A549 (cell line): ENCODE data around the gene PIGS. TPM values are rescaled to one million over a fixed set of nuclear protein-coding genes. Genes with fewer than 3 reads are reported as not detected.

Source experiments
- ATAC-seq, 2 experiments: fragments of 200-7000 bp in 1 of 2; fragments of >200 bp in 1 of 2; cut with Nextera tagmentation in 1 of 2; cut with Tn5 transposase in 1 of 2; 3 replicates each; pipeline versions ENCODE4 v1.8.0 to v1.9.1; 2018 to 2020; ENCODE audit warnings: mild to moderate bottlenecking in 1 of 2, moderate library complexity in 1 of 2
- CTCF ChIA-PET: fragments of 300-600 bp; sonication (Branson Sonifier 250); formaldehyde crosslinking; extraction: SDS; loops from one replicate; lab custom pipeline; 2021; ENCODE audit warnings: antibody characterized with exemption, inconsistent platforms; lab: Yijun Ruan, JAX
- POLR2A ChIA-PET: fragments of 350-600 bp; formaldehyde crosslinking; extraction: SDS; loops from one replicate; lab custom pipeline; 2021; ENCODE audit warnings: antibody characterized with exemption, inconsistent platforms; lab: Yijun Ruan, JAX
- DNase-seq, 2 experiments: peaks; one replicate each; pipeline versions ENCODE4 v3.0.0 to v3.0.0-alpha.2; 2011 to 2016; ENCODE audit warnings: low read depth in 1 of 2, low spot score in 1 of 2
- FAIRE-seq: peaks from 2 replicates; lab custom pipeline; 2011; peaks lifted over from hg19 to GRCh38; lab: Jason Lieb, UNC
- H3K27ac ChIP-seq, 2 experiments: fragments of >200 bp; sonication (Bioruptor Twin); formaldehyde crosslinking; 3 replicates each; pipeline ENCODE4 v1.5.1; 2016 to 2017
- H3K4me1 ChIP-seq: fragments of >200 bp; sonication (Bioruptor Twin); formaldehyde crosslinking; 3 replicates; pipeline ENCODE4 v1.6.1; 2016
- H3K4me2 ChIP-seq: fragments of >200 bp; sonication (Bioruptor Twin); formaldehyde crosslinking; 3 replicates; pipeline ENCODE4 v1.6.1; 2016
- H3K4me3 ChIP-seq: fragments of >200 bp; sonication (Bioruptor Twin); formaldehyde crosslinking; 3 replicates; pipeline ENCODE4 v1.5.1; 2016
- H3K9me3 ChIP-seq: fragments of >200 bp; sonication (Bioruptor Twin); formaldehyde crosslinking; 3 replicates; pipeline ENCODE4 v1.6.1; 2016
- BHLHE40 ChIP-seq: IDR thresholded peaks from 2 replicates; pipeline ENCODE4 v1.6.1; 2012; ENCODE audit warnings: low read depth, low read length, inconsistent platforms
- CBX8 ChIP-seq: fragments of 200-600 bp; sonication (generic); IDR thresholded peaks from 2 replicates; pipeline ENCODE4 v1.6.1; 2016
- CEBPB ChIP-seq, 2 experiments: fragments of >200 bp in 1 of 2; sonication (Bioruptor Twin) in 1 of 2; formaldehyde crosslinking in 1 of 2; IDR thresholded peaks; 2 replicates each; pipeline ENCODE4 v1.6.1; 2012 to 2016
- EP300 ChIP-seq, 2 experiments: fragments of >200 bp; sonication (Bioruptor Twin); formaldehyde crosslinking; IDR thresholded peaks; 2 replicates in 1 of 2; 3 replicates in 1 of 2; pipeline ENCODE4 v1.6.1; 2016 to 2017
- GATA3 ChIP-seq: IDR thresholded peaks from 2 replicates; pipeline ENCODE4 v1.6.1; 2012; ENCODE audit warnings: borderline replicate concordance
- HDAC2 ChIP-seq: fragments of 200-600 bp; sonication (generic); IDR thresholded peaks from 2 replicates; pipeline ENCODE4 v1.6.1; 2016
- HES2 ChIP-seq: fragments of >200 bp; sonication (Bioruptor Twin); formaldehyde crosslinking; IDR thresholded peaks from 2 replicates; pipeline ENCODE4 v1.6.1; 2016
- KDM1A ChIP-seq: fragments of 200-600 bp; sonication (generic); IDR thresholded peaks from 2 replicates; pipeline ENCODE4 v1.6.1; 2016; ENCODE audit warnings: low read depth, mild to moderate bottlenecking
- MAFK ChIP-seq: fragments of 450-650 bp; IDR thresholded peaks from 2 replicates; pipeline ENCODE4 v1.6.1; 2014; ENCODE audit not compliant: partially characterized antibody
- MAZ ChIP-seq: fragments of 150-350 bp; IDR thresholded peaks from 2 replicates; pipeline ENCODE4 v1.6.1; 2014; ENCODE audit warnings: antibody characterized with exemption, low read depth, low read length, borderline replicate concordance
- NPAS2 ChIP-seq: fragments of 250-450 bp; sonication (Bioruptor Pico); IDR thresholded peaks from 2 replicates; pipeline ENCODE4 v1.8.0; 2022; ENCODE audit warnings: mild to moderate bottlenecking, moderate library complexity, borderline replicate concordance
- NR3C1 ChIP-seq: fragments of >200 bp; sonication (Bioruptor Twin); formaldehyde crosslinking; IDR thresholded peaks from 3 replicates; pipeline ENCODE4 v1.6.1; 2017
- POLR2A ChIP-seq: IDR thresholded peaks from 2 replicates; pipeline ENCODE4 v1.6.1; 2012; ENCODE audit warnings: mild to moderate bottlenecking, low read length
- POLR2AphosphoS2 ChIP-seq: conservative IDR thresholded peaks from 2 replicates; pipeline ENCODE4 v1.6.1; 2012; ENCODE audit warnings: low read length, improper control_type of control experiment, inconsistent platforms
- RFX5 ChIP-seq: fragments of 450-650 bp; IDR thresholded peaks from 2 replicates; pipeline ENCODE4 v1.7.1; 2014; ENCODE audit warnings: antibody characterized with exemption, mild to moderate bottlenecking, moderate library complexity
- SMC3 ChIP-seq: fragments of >200 bp; sonication (Bioruptor Twin); formaldehyde crosslinking; IDR thresholded peaks from 3 replicates; pipeline ENCODE4 v1.6.1; 2018; ENCODE audit warnings: inconsistent platforms
- SREBF2 ChIP-seq: fragments of 450-650 bp; IDR thresholded peaks from 2 replicates; pipeline ENCODE4 v1.6.1; 2014; ENCODE audit warnings: mild to moderate bottlenecking, moderate library complexity
- TP53 ChIP-seq: fragments of 250-450 bp; sonication (Bioruptor Pico); IDR thresholded peaks from 2 replicates; pipeline ENCODE4 v1.5.0; 2021; ENCODE audit warnings: mild to moderate bottlenecking, moderate library complexity
- USF2 ChIP-seq: fragments of 450-650 bp; IDR thresholded peaks from 2 replicates; pipeline ENCODE4 v1.6.1; 2014; ENCODE audit warnings: antibody characterized with exemption
- ZFP36 ChIP-seq: fragments of 450-650 bp; IDR thresholded peaks from 2 replicates; pipeline ENCODE4 v1.6.1; 2014; ENCODE audit warnings: borderline replicate concordance; ENCODE audit not compliant: partially characterized antibody
- WGBS: methylation state at CpG from one replicate; pipeline ENCODE4 v1.1.6; 2017; ENCODE audit errors: missing lambda C conversion rate; 5-methylcytosine and 5-hydroxymethylcytosine counted together
- polyA plus RNA-seq, 4 experiments: library from polyadenylated mRNA; depleted of rRNA in 3 of 4; stranded (reverse); fragments of >200 nt; fragmentation: RNase III in 1 of 4; extraction: RNeasy Plus Mini Kit Qiagen cat#74134 plus additional on column Dnase treatment in 1 of 4; gene quantifications; 2 replicates in 3 of 4; 3 replicates in 1 of 4; pipeline ENCODE4 v1.2.3, GENCODE V29; 2011 to 2017
- TF ChIP-seq, protein P1 (sequence below): IDR thresholded peaks from 2 replicates; pipeline ENCODE4 v1.6.1; 2012

PIGS gene
- polyA plus RNA-seq, 2 of the 4 experiments (the other 2 are of a cell fraction), result 50.0 to 53.2 TPM

DNA sequence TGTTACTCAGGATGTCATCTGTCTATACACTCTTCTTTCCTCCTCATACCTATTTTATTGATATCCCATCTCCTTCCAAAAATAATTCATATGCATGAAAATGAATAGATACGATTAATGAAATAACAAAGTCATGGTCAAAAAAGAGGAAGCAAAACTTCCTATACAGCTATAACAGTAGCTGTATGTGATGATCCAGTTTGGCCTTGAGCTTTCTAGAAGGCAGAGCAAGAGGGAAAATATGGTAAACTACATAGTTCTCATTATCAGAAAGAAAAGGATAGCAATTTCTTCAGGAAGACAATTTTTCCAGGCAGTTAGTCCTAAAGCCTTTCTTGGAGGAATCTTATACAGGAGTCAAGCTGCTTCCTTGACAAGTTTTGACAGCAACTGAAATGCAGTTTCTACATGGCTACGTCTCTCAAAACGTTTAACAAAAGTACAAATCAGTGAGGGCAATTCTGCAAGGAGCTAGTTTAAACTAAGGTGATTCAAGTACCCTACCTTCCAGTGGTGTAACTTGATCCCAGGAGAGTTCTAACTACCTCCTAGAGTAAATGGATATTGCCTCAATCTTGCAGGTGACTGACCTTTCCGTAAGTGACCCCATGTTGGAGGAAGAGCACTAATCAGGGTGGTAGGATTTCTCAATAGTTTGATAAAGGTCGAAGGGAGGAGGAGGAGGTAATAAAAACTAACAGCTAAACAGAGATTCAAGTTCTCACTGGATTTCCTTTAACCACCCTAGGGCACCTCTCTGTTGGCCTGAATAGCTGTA lies 26.5 kb upstream of the PIGS start:
- FAIRE-seq, result no peak
- peak overlapping the region; percentile 79 for H3K4me3 ChIP-seq
- ChIA-PET POLR2A (no interaction called here), CTCF (interaction anchor here (0.9 to 1.7 kb wide), 8 partner anchors 12 to 104 kb away, joined by 3 to 7 read pairs (median 4); partner anchors contain the start of gene ALDOC)
- H3K4me1 ChIP-seq, result peaks cover 17% of the 10 kb centered on the region
- no peaks in the 10 kb centered on the region for H3K9me3 ChIP-seq
- DNase-seq, result no peak
- peak overlapping the region; percentile 78 for H3K4me2 ChIP-seq
- ATAC-seq, result no peak
- TF ChIP-seq EP300 (IDR thresholded peaks at IDR 0.05) (no peak), RFX5 (no peak), HDAC2 (no peak), CBX8 (no peak), MAZ (no peak), CEBPB (IDR thresholded peaks at IDR 0.05) (no peak), TP53 (CRISPR knock-in tag) (no peak), NR3C1 (no peak), KDM1A (no peak), NPAS2 (no peak), BHLHE40 (no peak), POLR2A (no peak), MAFK (no peak), SREBF2 (no peak)
- TF ChIP-seq, protein P1, sequence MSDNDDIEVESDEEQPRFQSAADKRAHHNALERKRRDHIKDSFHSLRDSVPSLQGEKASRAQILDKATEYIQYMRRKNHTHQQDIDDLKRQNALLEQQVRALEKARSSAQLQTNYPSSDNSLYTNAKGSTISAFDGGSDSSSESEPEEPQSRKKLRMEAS, result no peak
- 38% methylated on average over 5 of the region's 5 CpGs for WGBS
- peak overlapping the region; percentile 79 to 88 for H3K27ac ChIP-seq

DNA sequence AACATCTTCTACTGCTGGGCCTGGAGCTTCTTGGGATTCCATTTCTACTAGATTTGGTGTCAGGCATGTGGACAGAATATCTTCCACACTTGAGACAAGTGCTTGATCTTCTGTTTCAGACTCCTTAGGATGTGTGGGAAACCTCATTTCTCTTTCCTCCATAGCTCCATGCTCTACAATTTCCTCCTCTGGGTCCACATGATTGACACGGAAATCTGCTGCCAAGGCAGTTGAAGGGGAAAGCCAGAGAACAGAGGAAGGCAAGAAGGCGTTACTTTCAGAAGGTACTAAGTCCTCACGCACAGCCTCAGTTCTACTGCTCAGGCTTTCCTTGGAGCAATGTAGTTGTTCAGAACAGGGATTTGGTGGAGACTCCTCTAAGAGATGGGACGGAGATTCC lies 20.9 kb upstream of the PIGS start:
- H3K4me2 ChIP-seq, result no peak overlapping the region
- DNase-seq (no peak), ATAC-seq (no peak), FAIRE-seq (no peak)
- H3K4me3 ChIP-seq, result no peak overlapping the region
- 93% methylated on average over 4 of the region's 4 CpGs for WGBS
- no peak for TF ChIP-seq SMC3
- ChIA-PET POLR2A (no interaction called here), CTCF (interaction anchor here (0.9 to 3.2 kb wide), 8 partner anchors 7 to 97 kb away, joined by 3 to 11 read pairs (median 4); partner anchors contain the start of gene ALDOC)
- no peak overlapping the region for H3K27ac ChIP-seq
- H3K4me1 ChIP-seq, result peaks cover under 1% of the 10 kb centered on the region; the same call in 1 of the 3 replicates
- no peaks in the 10 kb centered on the region for H3K9me3 ChIP-seq

GRCh38 chr17:28585851-28586250 lies 14.5 kb upstream of the PIGS start:
- ChIA-PET POLR2A (no interaction called here), CTCF (interaction anchor here (1.0 to 2.9 kb wide), 5 partner anchors 8 to 38 kb away, joined by 4 to 11 read pairs (median 6); partner anchors contain the start of genes ALDOC and PIGS)
- DNase-seq, result no peak
- Histone ChIP-seq H3K4me1 (no peaks in the 10 kb centered on the region), H3K4me2 (no peak overlapping the region)
- ATAC-seq, result no peak
- no peak for FAIRE-seq
- TF ChIP-seq RFX5 (no peak), CBX8 (no peak), ZFP36 (no peak), NPAS2 (no peak), MAZ (no peak), USF2 (no peak), HES2 (no peak), POLR2AphosphoS2 (no peak), MAFK (no peak), GATA3 (no peak), KDM1A (no peak)
- TF ChIP-seq, protein P1, result no peak
- TF ChIP-seq, all 56 proteins: peak for 0
- Histone ChIP-seq H3K4me3 (no peak overlapping the region), H3K9me3 (no peaks in the 10 kb centered on the region), H3K27ac (no peak overlapping the region)
- 92% methylated on average over 3 of the region's 3 CpGs for WGBS
